Liver (tissue), 9 donors: Measurements from ENCODE around the gene DNAH7. TPM values are rescaled to one million over a fixed set of nuclear protein-coding genes. Genes with fewer than 3 reads are reported as not detected.
A peak's percentile ranks its signal among the peaks of the same experiment; 100 is the strongest.

Experiments
- DNase-seq: peaks from one replicate; pipeline ENCODE4 v3.0.0-alpha.2; 2017; ENCODE audit warnings: low spot score
- H3K27ac ChIP-seq, 2 donors: one replicate each; pipeline ENCODE4 v1.7.0; 2013; ENCODE audit warnings: inconsistent platforms in 2 of 2, low read length in 2 of 2, control low read depth in 1 of 2, low read depth in 1 of 2, mild to moderate bottlenecking in 1 of 2
- H3K27me3 ChIP-seq, 4 donors: one replicate each; pipeline versions ENCODE4 v1.6.1 to v1.7.0; 2013; ENCODE audit warnings: low read length in 3 of 4, inconsistent platforms in 1 of 4, mild to moderate bottlenecking in 1 of 4, moderate library complexity in 1 of 4; ENCODE audit not compliant: control insufficient read depth in 4 of 4, insufficient read depth in 4 of 4
- H3K36me3 ChIP-seq, 4 donors: one replicate each; pipeline versions ENCODE4 v1.6.1 to v1.7.0; 2013; ENCODE audit warnings: low read length in 3 of 4, mild to moderate bottlenecking in 3 of 4, low read depth in 1 of 4, moderate library complexity in 1 of 4; ENCODE audit not compliant: control insufficient read depth in 4 of 4, insufficient read depth in 3 of 4
- H3K4me1 ChIP-seq, 4 donors: one replicate each; pipeline versions ENCODE4 v1.6.1 to v1.7.0; 2013; ENCODE audit warnings: low read length in 3 of 4, mild to moderate bottlenecking in 3 of 4, moderate library complexity in 1 of 4; ENCODE audit not compliant: control insufficient read depth in 4 of 4, insufficient read depth in 4 of 4
- H3K4me3 ChIP-seq, 3 donors: one replicate each; pipeline versions ENCODE4 v1.6.1 to v1.7.0; 2013; ENCODE audit warnings: low read length in 3 of 3, control low read depth in 1 of 3, low read depth in 1 of 3, mild to moderate bottlenecking in 1 of 3
- H3K9ac ChIP-seq, 2 donors: one replicate each; pipeline ENCODE4 v1.7.0; 2013; ENCODE audit warnings: low read length in 2 of 2, mild to moderate bottlenecking in 2 of 2, moderate library complexity in 2 of 2, control low read depth in 1 of 2, low read depth in 1 of 2
- H3K9me3 ChIP-seq, 4 donors: one replicate each; pipeline versions ENCODE4 v1.6.1 to v1.7.0; 2013; ENCODE audit warnings: low read length in 3 of 4; ENCODE audit not compliant: control insufficient read depth in 4 of 4
- ATF3 ChIP-seq: IDR thresholded peaks from 2 replicates; pipeline ENCODE4 v1.6.1; 2016; ENCODE audit warnings: antibody characterized with exemption
- CTCF ChIP-seq: fragments of 150-350 bp; IDR thresholded peaks from 2 replicates; pipeline ENCODE4 v1.5.1; 2017; ENCODE audit warnings: improper control_type of control experiment, low read depth, low read length; ENCODE audit not compliant: missing input control
- EGR1 ChIP-seq, 2 donors: IDR thresholded peaks; 2 replicates each; pipeline ENCODE4 v1.6.1; 2016 to 2018; ENCODE audit warnings: antibody characterized with exemption in 2 of 2, low read depth in 2 of 2
- FOXA1 ChIP-seq: IDR thresholded peaks from 2 replicates; pipeline ENCODE4 v1.6.1; 2016; ENCODE audit warnings: antibody characterized with exemption
- FOXA2 ChIP-seq: IDR thresholded peaks from 2 replicates; pipeline ENCODE4 v1.6.1; 2016; ENCODE audit warnings: antibody characterized with exemption
- GABPA ChIP-seq, 2 donors: IDR thresholded peaks in 1 of 2; conservative IDR thresholded peaks in 1 of 2; 2 replicates each; pipeline ENCODE4 v1.6.1; 2016; ENCODE audit warnings: antibody characterized with exemption in 2 of 2, mild to moderate bottlenecking in 1 of 2, moderate library complexity in 1 of 2
- HNF4A ChIP-seq, 2 donors: conservative IDR thresholded peaks; 2 replicates each; pipeline ENCODE4 v1.6.1; 2016; ENCODE audit warnings: antibody characterized with exemption in 2 of 2, mild to moderate bottlenecking in 2 of 2
- HNF4G ChIP-seq: IDR thresholded peaks from 2 replicates; pipeline ENCODE4 v1.6.1; 2016; ENCODE audit warnings: antibody characterized with exemption
- JUND ChIP-seq, 2 donors: IDR thresholded peaks; 2 replicates each; pipeline ENCODE4 v1.6.1; 2016; ENCODE audit warnings: antibody characterized with exemption in 2 of 2
- MAX ChIP-seq: IDR thresholded peaks from 2 replicates; pipeline ENCODE4 v1.6.1; 2016; ENCODE audit warnings: antibody characterized with exemption
- NR2F2 ChIP-seq: IDR thresholded peaks from 2 replicates; pipeline ENCODE4 v1.6.1; 2016; ENCODE audit warnings: antibody characterized with exemption
- RAD21 ChIP-seq, 2 donors: IDR thresholded peaks; 2 replicates each; pipeline ENCODE4 v1.6.1; 2016; ENCODE audit warnings: antibody characterized with exemption in 2 of 2, mild to moderate bottlenecking in 2 of 2
- RXRA ChIP-seq, 2 donors: IDR thresholded peaks; 2 replicates each; pipeline ENCODE4 v1.6.1; 2017 to 2018; ENCODE audit warnings: antibody characterized with exemption in 2 of 2, mild to moderate bottlenecking in 1 of 2
- SP1 ChIP-seq: IDR thresholded peaks from 2 replicates; pipeline ENCODE4 v1.6.1; 2018; ENCODE audit warnings: antibody characterized with exemption, mild to moderate bottlenecking
- TAF1 ChIP-seq: conservative IDR thresholded peaks from 2 replicates; pipeline ENCODE4 v1.6.1; 2016; ENCODE audit warnings: antibody characterized with exemption, mild to moderate bottlenecking
- YY1 ChIP-seq: IDR thresholded peaks from 2 replicates; pipeline ENCODE4 v1.6.1; 2016; ENCODE audit warnings: antibody characterized with exemption, mild to moderate bottlenecking
- whole genome bisulfite sequencing: extraction: QIAGEN DNeasy Blood & Tissue Kit; methylation state at CpG from one replicate; pipeline ENCODE4 v1.1.7; 2013; 5-methylcytosine and 5-hydroxymethylcytosine counted together
- polyA plus RNA-seq, 2 donors: library from polyadenylated mRNA; stranded (reverse) in 1 of 2; unstranded in 1 of 2; fragments of 200-250 nt in 1 of 2; fragments of >200 nt in 1 of 2; fragmentation: Nextera tagmentation in 1 of 2; extraction: Ambion mirVana in 1 of 2; gene quantifications; one replicate each; pipeline versions ENCODE4 v1.2.1 to v1.2.3, GENCODE V29; 2013 to 2015
- total RNA-seq, 2 donors: library from RNA; depleted of rRNA; stranded (reverse); fragments of >200 nt; gene quantifications; one replicate each; pipeline ENCODE4 v1.2.3, GENCODE V29; 2014
- TF ChIP-seq, protein P1 (sequence below): IDR thresholded peaks from 2 replicates; pipeline ENCODE4 v1.6.1; 2016; ENCODE audit warnings: antibody characterized with exemption, mild to moderate bottlenecking
- TF ChIP-seq, protein P2 (sequence below): IDR thresholded peaks from 2 replicates; pipeline ENCODE4 v1.6.1; 2016; ENCODE audit warnings: antibody characterized with exemption
- donor health status: healthy.
- donor health status: healthy.
- donor health status: healthy.
- donor health status: healthy.
- donor health status: healthy.

Gene DNAH7
- total and polyA plus RNA-seq, 4 donors, result under 0.01 to 0.50 (median 0.07) TPM

- TF ChIP-seq ATF3, result no peak
- TF ChIP-seq GABPA (IDR thresholded peaks at IDR 0.05 in 1 of 2, conservative IDR thresholded peaks at IDR 0.05 in 1 of 2), result no peak
- TF ChIP-seq CTCF, result no peak
- peak; percentile 85 to 86 for TF ChIP-seq RXRA (IDR thresholded peaks at IDR 0.05)
- no peak for TF ChIP-seq TAF1
- peak; percentile 7 for TF ChIP-seq FOXA2
- no peak for TF ChIP-seq MAX
- peak; percentile 85 to 90 for TF ChIP-seq HNF4A (conservative IDR thresholded peaks at IDR 0.05)
- no peak for TF ChIP-seq FOXA1
- TF ChIP-seq EGR1 (IDR thresholded peaks at IDR 0.05; ENCODE audit: low read depth in 2 of 2), result no peak
- TF ChIP-seq SP1, result peak; percentile 55
- TF ChIP-seq, protein P1, sequence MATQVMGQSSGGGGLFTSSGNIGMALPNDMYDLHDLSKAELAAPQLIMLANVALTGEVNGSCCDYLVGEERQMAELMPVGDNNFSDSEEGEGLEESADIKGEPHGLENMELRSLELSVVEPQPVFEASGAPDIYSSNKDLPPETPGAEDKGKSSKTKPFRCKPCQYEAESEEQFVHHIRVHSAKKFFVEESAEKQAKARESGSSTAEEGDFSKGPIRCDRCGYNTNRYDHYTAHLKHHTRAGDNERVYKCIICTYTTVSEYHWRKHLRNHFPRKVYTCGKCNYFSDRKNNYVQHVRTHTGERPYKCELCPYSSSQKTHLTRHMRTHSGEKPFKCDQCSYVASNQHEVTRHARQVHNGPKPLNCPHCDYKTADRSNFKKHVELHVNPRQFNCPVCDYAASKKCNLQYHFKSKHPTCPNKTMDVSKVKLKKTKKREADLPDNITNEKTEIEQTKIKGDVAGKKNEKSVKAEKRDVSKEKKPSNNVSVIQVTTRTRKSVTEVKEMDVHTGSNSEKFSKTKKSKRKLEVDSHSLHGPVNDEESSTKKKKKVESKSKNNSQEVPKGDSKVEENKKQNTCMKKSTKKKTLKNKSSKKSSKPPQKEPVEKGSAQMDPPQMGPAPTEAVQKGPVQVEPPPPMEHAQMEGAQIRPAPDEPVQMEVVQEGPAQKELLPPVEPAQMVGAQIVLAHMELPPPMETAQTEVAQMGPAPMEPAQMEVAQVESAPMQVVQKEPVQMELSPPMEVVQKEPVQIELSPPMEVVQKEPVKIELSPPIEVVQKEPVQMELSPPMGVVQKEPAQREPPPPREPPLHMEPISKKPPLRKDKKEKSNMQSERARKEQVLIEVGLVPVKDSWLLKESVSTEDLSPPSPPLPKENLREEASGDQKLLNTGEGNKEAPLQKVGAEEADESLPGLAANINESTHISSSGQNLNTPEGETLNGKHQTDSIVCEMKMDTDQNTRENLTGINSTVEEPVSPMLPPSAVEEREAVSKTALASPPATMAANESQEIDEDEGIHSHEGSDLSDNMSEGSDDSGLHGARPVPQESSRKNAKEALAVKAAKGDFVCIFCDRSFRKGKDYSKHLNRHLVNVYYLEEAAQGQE, result peak; percentile 18
- peak; percentile 18 for TF ChIP-seq YY1
- TF ChIP-seq HNF4G, result peak; percentile 44
- TF ChIP-seq RAD21 (IDR thresholded peaks at IDR 0.05), result no peak
- TF ChIP-seq, protein P2, sequence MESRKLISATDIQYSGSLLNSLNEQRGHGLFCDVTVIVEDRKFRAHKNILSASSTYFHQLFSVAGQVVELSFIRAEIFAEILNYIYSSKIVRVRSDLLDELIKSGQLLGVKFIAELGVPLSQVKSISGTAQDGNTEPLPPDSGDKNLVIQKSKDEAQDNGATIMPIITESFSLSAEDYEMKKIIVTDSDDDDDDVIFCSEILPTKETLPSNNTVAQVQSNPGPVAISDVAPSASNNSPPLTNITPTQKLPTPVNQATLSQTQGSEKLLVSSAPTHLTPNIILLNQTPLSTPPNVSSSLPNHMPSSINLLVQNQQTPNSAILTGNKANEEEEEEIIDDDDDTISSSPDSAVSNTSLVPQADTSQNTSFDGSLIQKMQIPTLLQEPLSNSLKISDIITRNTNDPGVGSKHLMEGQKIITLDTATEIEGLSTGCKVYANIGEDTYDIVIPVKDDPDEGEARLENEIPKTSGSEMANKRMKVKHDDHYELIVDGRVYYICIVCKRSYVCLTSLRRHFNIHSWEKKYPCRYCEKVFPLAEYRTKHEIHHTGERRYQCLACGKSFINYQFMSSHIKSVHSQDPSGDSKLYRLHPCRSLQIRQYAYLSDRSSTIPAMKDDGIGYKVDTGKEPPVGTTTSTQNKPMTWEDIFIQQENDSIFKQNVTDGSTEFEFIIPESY, result no peak
- TF ChIP-seq JUND (IDR thresholded peaks at IDR 0.05), result no peak
- TF ChIP-seq NR2F2, result no peak
- no peak overlapping the region for H3K4me3 ChIP-seq
- no peaks in the 10 kb centered on the region for H3K9me3 ChIP-seq
- no peaks in the 10 kb centered on the region for H3K27me3 ChIP-seq
- no peak overlapping the region for H3K9ac ChIP-seq
- H3K36me3 ChIP-seq, result no peaks in the 10 kb centered on the region
- WGBS, result 23% methylated on average over 1 of the region's 1 CpG
- DNase-seq, result no peak
- H3K27ac ChIP-seq, result peak overlapping the region; percentile 0 to 6
- peaks cover 3 to 18% (median 8%) of the 10 kb centered on the region in 4 donors for H3K4me1 ChIP-seq
Measured at GRCh38 chr2:196079052-196079451, 10.4 kb upstream of the DNAH7 start.
